ENCODE results near the gene SCN3A. TPM values are rescaled to one million over a fixed set of nuclear protein-coding genes. Genes with fewer than 3 reads are reported as not detected.

Gene SCN3A
- total and polyA plus RNA-seq, 2 donors = 3.0 to 5.9 TPM

- no peak overlapping the region for H3K27ac ChIP-seq (ENCODE audit: low read depth in 1 of 2, low read length in 1 of 2)
- H3K4me3 ChIP-seq (ENCODE audit: low read length in 2 of 2) = no peak overlapping the region
- no peaks in the 10 kb centered on the region for H3K27me3 ChIP-seq (ENCODE audit: control insufficient read depth in 2 of 2, insufficient read depth in 1 of 2, low read length in 1 of 2)
- H3K9me3 ChIP-seq (ENCODE audit: control insufficient read depth in 2 of 2, insufficient read depth in 1 of 2, low read length in 1 of 2) = no peaks in the 10 kb centered on the region
- WGBS = 11% methylated on average over 3 of the region's 3 CpGs
- no peaks in the 10 kb centered on the region for H3K4me1 ChIP-seq (ENCODE audit: control insufficient read depth in 2 of 2, insufficient read depth in 2 of 2, low read length in 2 of 2)
- DNase-seq (ENCODE audit: low read depth in 6 of 9, low spot score in 9 of 9) = peak in 7 of 9 donors; percentile 3 to 47 (median 18)
- H3K36me3 ChIP-seq (ENCODE audit: control insufficient read depth in 2 of 2, insufficient read depth in 2 of 2, low read length in 1 of 2) = no peaks in the 10 kb centered on the region
Observed at GRCh38 chr2:165238295-165238694, 34.4 kb upstream of the SCN3A start.

- no peaks in the 10 kb centered on the region for H3K9me3 ChIP-seq (ENCODE audit: control insufficient read depth in 2 of 2, insufficient read depth in 1 of 2, low read length in 1 of 2)
- no peaks in the 10 kb centered on the region for H3K36me3 ChIP-seq (ENCODE audit: control insufficient read depth in 2 of 2, insufficient read depth in 2 of 2, low read length in 1 of 2)
- DNase-seq (ENCODE audit: low read depth in 6 of 9, low spot score in 9 of 9) = no peak
- H3K4me3 ChIP-seq (ENCODE audit: low read length in 2 of 2) = no peak overlapping the region
- H3K27ac ChIP-seq (ENCODE audit: low read depth in 1 of 2, low read length in 1 of 2) = no peak overlapping the region
- no peaks in the 10 kb centered on the region for H3K4me1 ChIP-seq (ENCODE audit: control insufficient read depth in 2 of 2, insufficient read depth in 2 of 2, low read length in 2 of 2)
- 78% methylated on average over 2 of the region's 2 CpGs for WGBS
- no peaks in the 10 kb centered on the region for H3K27me3 ChIP-seq (ENCODE audit: control insufficient read depth in 2 of 2, insufficient read depth in 1 of 2, low read length in 1 of 2)
Observed at GRCh38 chr2:165237056-165237455, 33.2 kb upstream of the SCN3A start.

- 98% methylated on average over 1 of the region's 1 CpG for WGBS
- Histone ChIP-seq H3K27ac (ENCODE audit: low read depth in 1 of 2, low read length in 1 of 2) (no peak overlapping the region), H3K36me3 (ENCODE audit: control insufficient read depth in 2 of 2, insufficient read depth in 2 of 2, low read length in 1 of 2) (no peaks in the 10 kb centered on the region), H3K27me3 (ENCODE audit: control insufficient read depth in 2 of 2, insufficient read depth in 1 of 2, low read length in 1 of 2) (no peaks in the 10 kb centered on the region), H3K4me1 (ENCODE audit: control insufficient read depth in 2 of 2, insufficient read depth in 2 of 2, low read length in 2 of 2) (no peaks in the 10 kb centered on the region), H3K4me3 (ENCODE audit: low read length in 2 of 2) (no peak overlapping the region), H3K9me3 (ENCODE audit: control insufficient read depth in 2 of 2, insufficient read depth in 1 of 2, low read length in 1 of 2) (no peaks in the 10 kb centered on the region)
- DNase-seq (ENCODE audit: low read depth in 6 of 9, low spot score in 9 of 9) = no peak
Observed at GRCh38 chr2:165227571-165227970, 23.7 kb upstream of the SCN3A start.

- 87% methylated on average over 1 of the region's 1 CpG for WGBS
Observed at GRCh38 chr2:165224941-165225340, 21.1 kb upstream of the SCN3A start.

GRCh38 chr2:165219481-165219880 lies 15.6 kb upstream of the SCN3A start:
- Histone ChIP-seq H3K4me1 (ENCODE audit: control insufficient read depth in 2 of 2, insufficient read depth in 2 of 2, low read length in 2 of 2) (no peaks in the 10 kb centered on the region), H3K4me3 (ENCODE audit: low read length in 2 of 2) (no peak overlapping the region), H3K36me3 (ENCODE audit: control insufficient read depth in 2 of 2, insufficient read depth in 2 of 2, low read length in 1 of 2) (no peaks in the 10 kb centered on the region), H3K27ac (ENCODE audit: low read depth in 1 of 2, low read length in 1 of 2) (no peak overlapping the region), H3K27me3 (ENCODE audit: control insufficient read depth in 2 of 2, insufficient read depth in 1 of 2, low read length in 1 of 2) (no peaks in the 10 kb centered on the region), H3K9me3 (ENCODE audit: control insufficient read depth in 2 of 2, insufficient read depth in 1 of 2, low read length in 1 of 2) (no peaks in the 10 kb centered on the region)
- no peak for DNase-seq (ENCODE audit: low read depth in 6 of 9, low spot score in 9 of 9)
- 92% methylated on average over 3 of the region's 3 CpGs for WGBS

More at GRCh38 chr2:165224941-165225340, 21.1 kb upstream of the SCN3A start:
- Histone ChIP-seq H3K4me3 (ENCODE audit: low read length in 2 of 2) (no peak overlapping the region), H3K4me1 (ENCODE audit: control insufficient read depth in 2 of 2, insufficient read depth in 2 of 2, low read length in 2 of 2) (no peaks in the 10 kb centered on the region), H3K27ac (ENCODE audit: low read depth in 1 of 2, low read length in 1 of 2) (no peak overlapping the region), H3K36me3 (ENCODE audit: control insufficient read depth in 2 of 2, insufficient read depth in 2 of 2, low read length in 1 of 2) (no peaks in the 10 kb centered on the region), H3K9me3 (ENCODE audit: control insufficient read depth in 2 of 2, insufficient read depth in 1 of 2, low read length in 1 of 2) (no peaks in the 10 kb centered on the region), H3K27me3 (ENCODE audit: control insufficient read depth in 2 of 2, insufficient read depth in 1 of 2, low read length in 1 of 2) (no peaks in the 10 kb centered on the region)
- DNase-seq (ENCODE audit: low read depth in 6 of 9, low spot score in 9 of 9) = no peak

- no peaks in the 10 kb centered on the region for H3K9me3 ChIP-seq (ENCODE audit: control insufficient read depth in 2 of 2, insufficient read depth in 1 of 2, low read length in 1 of 2)
- H3K27me3 ChIP-seq (ENCODE audit: control insufficient read depth in 2 of 2, insufficient read depth in 1 of 2, low read length in 1 of 2) = no peaks in the 10 kb centered on the region
- no peak overlapping the region for H3K4me3 ChIP-seq (ENCODE audit: low read length in 2 of 2)
- 87% methylated on average over 1 of the region's 1 CpG for WGBS
- H3K4me1 ChIP-seq (ENCODE audit: control insufficient read depth in 2 of 2, insufficient read depth in 2 of 2, low read length in 2 of 2) = no peaks in the 10 kb centered on the region
- no peak overlapping the region for H3K27ac ChIP-seq (ENCODE audit: low read depth in 1 of 2, low read length in 1 of 2)
- no peak for DNase-seq (ENCODE audit: low read depth in 6 of 9, low spot score in 9 of 9)
- H3K36me3 ChIP-seq (ENCODE audit: control insufficient read depth in 2 of 2, insufficient read depth in 2 of 2, low read length in 1 of 2) = no peaks in the 10 kb centered on the region
Observed at GRCh38 chr2:165214093-165214492, 10.2 kb upstream of the SCN3A start.

- no peak overlapping the region for H3K4me3 ChIP-seq (ENCODE audit: low read length in 2 of 2)
- H3K27me3 ChIP-seq (ENCODE audit: control insufficient read depth in 2 of 2, insufficient read depth in 1 of 2, low read length in 1 of 2) = no peaks in the 10 kb centered on the region
- H3K36me3 ChIP-seq (ENCODE audit: control insufficient read depth in 2 of 2, insufficient read depth in 2 of 2, low read length in 1 of 2) = no peaks in the 10 kb centered on the region
- no peaks in the 10 kb centered on the region for H3K9me3 ChIP-seq (ENCODE audit: control insufficient read depth in 2 of 2, insufficient read depth in 1 of 2, low read length in 1 of 2)
- no peak for DNase-seq (ENCODE audit: low read depth in 6 of 9, low spot score in 9 of 9)
- no peak overlapping the region for H3K27ac ChIP-seq (ENCODE audit: low read depth in 1 of 2, low read length in 1 of 2)
- no peaks in the 10 kb centered on the region for H3K4me1 ChIP-seq (ENCODE audit: control insufficient read depth in 2 of 2, insufficient read depth in 2 of 2, low read length in 2 of 2)
- WGBS = 92% methylated on average over 1 of the region's 1 CpG
Observed at GRCh38 chr2:165208094-165208493, 4.2 kb upstream of the SCN3A start.

- Histone ChIP-seq H3K4me3 (ENCODE audit: low read length in 2 of 2) (no peak overlapping the region), H3K9me3 (ENCODE audit: control insufficient read depth in 2 of 2, insufficient read depth in 1 of 2, low read length in 1 of 2) (no peaks in the 10 kb centered on the region), H3K27me3 (ENCODE audit: control insufficient read depth in 2 of 2, insufficient read depth in 1 of 2, low read length in 1 of 2) (no peaks in the 10 kb centered on the region), H3K36me3 (ENCODE audit: control insufficient read depth in 2 of 2, insufficient read depth in 2 of 2, low read length in 1 of 2) (no peaks in the 10 kb centered on the region), H3K4me1 (ENCODE audit: control insufficient read depth in 2 of 2, insufficient read depth in 2 of 2, low read length in 2 of 2) (no peaks in the 10 kb centered on the region), H3K27ac (ENCODE audit: low read depth in 1 of 2, low read length in 1 of 2) (no peak overlapping the region)
- WGBS = over 99% methylated on average over 2 of the region's 2 CpGs
- no peak for DNase-seq (ENCODE audit: low read depth in 6 of 9, low spot score in 9 of 9)
Observed at GRCh38 chr2:165205865-165206264, 2.0 kb upstream of the SCN3A start.

- no peaks in the 10 kb centered on the region for H3K36me3 ChIP-seq (ENCODE audit: control insufficient read depth in 2 of 2, insufficient read depth in 2 of 2, low read length in 1 of 2)
- no peak for DNase-seq (ENCODE audit: low read depth in 6 of 9, low spot score in 9 of 9)
- H3K4me1 ChIP-seq (ENCODE audit: control insufficient read depth in 2 of 2, insufficient read depth in 2 of 2, low read length in 2 of 2) = no peaks in the 10 kb centered on the region
- H3K9me3 ChIP-seq (ENCODE audit: control insufficient read depth in 2 of 2, insufficient read depth in 1 of 2, low read length in 1 of 2) = no peaks in the 10 kb centered on the region
- no peak overlapping the region for H3K4me3 ChIP-seq (ENCODE audit: low read length in 2 of 2)
- no peaks in the 10 kb centered on the region for H3K27me3 ChIP-seq (ENCODE audit: control insufficient read depth in 2 of 2, insufficient read depth in 1 of 2, low read length in 1 of 2)
- no peak overlapping the region for H3K27ac ChIP-seq (ENCODE audit: low read depth in 1 of 2, low read length in 1 of 2)
- 99% methylated on average over 1 of the region's 1 CpG for WGBS
Observed at GRCh38 chr2:165202239-165202638, 1.6 kb downstream of the SCN3A start.

- Histone ChIP-seq H3K4me1 (ENCODE audit: control insufficient read depth in 2 of 2, insufficient read depth in 2 of 2, low read length in 2 of 2) (no peaks in the 10 kb centered on the region), H3K36me3 (ENCODE audit: control insufficient read depth in 2 of 2, insufficient read depth in 2 of 2, low read length in 1 of 2) (no peaks in the 10 kb centered on the region), H3K27me3 (ENCODE audit: control insufficient read depth in 2 of 2, insufficient read depth in 1 of 2, low read length in 1 of 2) (no peaks in the 10 kb centered on the region), H3K27ac (ENCODE audit: low read depth in 1 of 2, low read length in 1 of 2) (no peak overlapping the region), H3K9me3 (ENCODE audit: control insufficient read depth in 2 of 2, insufficient read depth in 1 of 2, low read length in 1 of 2) (no peaks in the 10 kb centered on the region), H3K4me3 (ENCODE audit: low read length in 2 of 2) (no peak overlapping the region)
- WGBS = 84% methylated on average over 2 of the region's 2 CpGs
- no peak for DNase-seq (ENCODE audit: low read depth in 6 of 9, low spot score in 9 of 9)
Observed at GRCh38 chr2:165198181-165198580, 5.7 kb downstream of the SCN3A start.
